IPS DF 4.7 (cell line): ENCODE data around the gene RAB14.
A peak's percentile ranks its signal among the peaks of the same experiment; 100 is the strongest.
"Not testable (repeated sequence)": the region's sequence is repeated elsewhere in the genome, so short reads cannot be mapped to it uniquely, and the experiment has no call there.

Source experiments
- DNase-seq: peaks from one replicate; pipeline ENCODE4 v3.0.0-alpha.2; 2013; ENCODE audit warnings: low spot score; ENCODE audit errors: extremely low read depth

Gene RAB14

DNA sequence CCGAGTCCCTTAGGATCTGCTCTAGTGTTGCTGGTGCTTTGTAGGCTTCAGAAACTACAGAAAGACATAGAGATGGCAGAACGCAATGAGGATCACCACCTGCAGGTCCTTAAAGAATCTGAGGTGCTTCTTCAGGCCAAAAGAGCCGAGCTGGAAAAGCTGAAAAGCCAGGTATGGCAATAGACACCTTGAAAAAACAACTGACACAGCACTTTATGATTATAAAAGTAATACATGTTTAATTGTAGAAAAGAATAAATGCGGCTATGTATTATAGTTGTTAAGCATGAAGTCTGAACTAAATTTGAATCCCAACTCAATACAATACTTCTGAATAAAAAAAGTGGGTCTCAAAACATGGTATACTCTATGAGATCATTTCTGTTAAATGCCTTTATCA, 43.7 kb downstream of the RAB14 start:
- DNase-seq: no peak

DNA sequence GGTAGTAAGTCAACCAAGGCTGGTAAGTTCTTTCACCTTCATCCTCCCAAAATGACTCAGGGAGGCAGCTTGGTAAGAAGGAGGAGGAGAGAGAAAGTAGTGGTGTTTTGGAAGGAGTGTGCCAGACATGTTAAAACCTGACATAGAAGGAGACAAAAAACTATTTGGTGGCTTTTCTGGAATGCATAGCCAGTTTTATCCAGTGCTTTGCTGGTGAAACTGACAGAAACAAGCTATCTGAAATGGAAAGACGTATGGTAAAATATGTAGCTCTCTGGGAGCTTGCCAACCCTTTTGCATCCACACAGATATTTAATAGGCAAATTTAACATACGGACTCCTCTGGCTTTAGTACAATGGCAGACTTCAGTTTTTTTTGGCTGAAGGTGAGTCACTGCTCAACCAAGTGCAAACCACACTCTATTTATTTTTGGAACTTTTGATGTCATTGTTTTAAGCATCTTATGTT, 45.4 kb downstream of the RAB14 start:
- DNase-seq: no peak

DNA sequence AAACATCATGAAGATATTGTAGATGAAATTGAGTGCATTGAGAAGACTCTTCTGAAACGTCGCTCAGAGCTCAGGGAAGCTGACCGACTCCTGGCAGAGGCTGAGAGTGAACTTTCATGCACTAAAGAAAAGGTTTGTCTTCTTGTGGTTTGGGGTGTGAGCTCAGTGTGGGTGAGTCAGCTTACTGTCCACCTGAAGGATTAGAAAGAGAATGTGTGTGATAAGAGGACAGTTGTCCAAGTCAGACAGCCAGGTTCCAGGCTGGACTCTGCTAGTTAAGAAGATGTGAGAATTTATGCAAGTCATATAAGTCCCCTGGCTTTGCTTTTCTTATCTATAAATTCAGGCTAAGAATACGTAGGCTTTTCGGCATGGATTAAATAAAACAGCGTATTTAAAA, 46.9 kb downstream of the RAB14 start:
- DNase-seq: no peak

DNA sequence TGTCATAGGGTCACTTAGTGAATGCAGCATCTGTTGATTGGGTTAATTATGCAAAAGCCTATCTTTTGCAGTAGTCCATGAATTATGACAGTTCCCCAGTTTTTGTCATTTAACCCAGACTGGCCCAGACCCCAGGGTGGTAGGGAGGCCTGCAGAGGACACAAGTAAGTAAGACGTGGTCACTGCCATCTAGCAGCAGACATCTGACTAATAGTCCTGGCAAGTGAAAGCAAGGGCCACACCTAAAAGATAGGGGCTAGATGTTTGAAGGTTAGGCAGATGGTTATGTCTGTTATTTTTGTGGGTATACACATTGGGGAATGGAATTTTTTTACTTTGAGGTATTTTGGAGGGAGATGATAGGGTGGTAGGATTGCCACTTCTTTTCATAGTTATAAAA, 48.0 kb downstream of the RAB14 start:
- DNase-seq: no peak

DNA sequence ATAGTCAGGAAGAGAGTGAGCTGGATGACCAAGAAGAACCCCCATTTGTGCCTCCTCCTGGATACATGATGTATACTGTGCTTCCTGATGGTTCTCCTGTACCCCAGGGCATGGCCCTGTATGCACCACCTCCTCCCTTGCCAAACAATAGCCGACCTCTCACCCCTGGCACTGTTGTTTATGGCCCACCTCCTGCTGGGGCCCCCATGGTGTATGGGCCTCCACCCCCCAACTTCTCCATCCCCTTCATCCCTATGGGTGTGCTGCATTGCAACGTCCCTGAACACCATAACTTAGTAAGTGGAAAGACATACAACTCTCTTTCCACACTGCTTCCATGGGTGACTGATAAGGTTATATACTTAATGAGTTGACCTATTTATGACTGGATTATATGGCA, 51.5 kb downstream of the RAB14 start:
- DNase-seq: no peak

DNA sequence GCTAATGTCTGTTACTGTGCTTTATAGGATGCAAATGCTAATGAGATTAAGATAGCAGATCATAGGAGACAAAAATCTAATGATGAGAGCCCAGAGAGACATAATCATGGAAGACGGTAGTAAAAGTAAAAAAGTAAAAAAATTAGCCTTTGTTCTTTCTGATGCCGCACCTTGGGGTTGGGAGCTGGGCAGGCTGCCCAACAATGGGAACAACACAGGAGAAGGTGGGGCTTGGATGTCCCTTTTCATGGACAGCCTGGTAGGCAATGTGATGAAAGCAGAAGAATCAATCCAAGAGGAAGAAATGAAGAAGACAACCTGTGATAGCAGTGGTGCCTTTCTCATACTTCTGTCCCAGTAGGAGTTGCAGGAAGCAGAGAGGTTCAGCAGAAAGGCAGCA, 57.2 kb downstream of the RAB14 start:
- no peak for DNase-seq

DNA sequence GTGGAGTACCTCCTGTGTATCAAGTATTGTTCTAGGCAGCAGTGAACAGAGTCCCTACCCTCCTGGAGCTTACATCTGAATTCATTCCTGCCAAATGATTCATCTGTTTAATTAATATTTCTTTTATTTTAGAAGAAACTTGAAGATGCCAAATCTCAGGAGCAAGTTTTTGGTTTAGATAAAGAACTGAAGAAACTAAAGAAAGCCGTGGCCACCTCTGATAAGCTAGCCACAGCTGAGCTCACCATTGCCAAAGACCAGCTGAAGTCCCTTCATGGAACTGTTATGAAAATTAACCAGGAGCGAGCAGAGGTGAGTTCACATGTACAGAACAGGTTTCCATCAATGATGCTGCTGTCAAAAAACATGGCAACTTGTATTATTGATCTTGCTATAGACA, 57.9 kb downstream of the RAB14 start:
- no peak for DNase-seq

DNA sequence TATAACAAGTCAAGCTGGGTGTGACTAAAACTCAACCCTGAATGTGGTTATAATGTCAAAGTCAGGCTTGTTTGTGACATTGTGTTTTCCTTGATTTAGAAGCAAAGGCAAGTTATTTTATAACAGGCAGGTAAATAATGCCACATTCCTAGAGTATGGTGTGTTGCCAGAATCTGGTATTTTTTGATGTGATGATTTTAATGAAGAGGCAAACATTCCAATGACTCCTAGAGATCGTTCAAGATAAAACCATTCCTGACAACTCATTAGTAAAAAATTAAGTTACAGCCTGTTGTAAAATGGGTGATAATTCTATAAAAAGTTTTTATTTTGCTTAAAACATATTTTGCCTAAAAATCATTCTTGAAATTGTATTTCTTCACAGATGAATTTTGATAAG, 60.0 kb downstream of the RAB14 start:
- DNase-seq: no peak

DNA sequence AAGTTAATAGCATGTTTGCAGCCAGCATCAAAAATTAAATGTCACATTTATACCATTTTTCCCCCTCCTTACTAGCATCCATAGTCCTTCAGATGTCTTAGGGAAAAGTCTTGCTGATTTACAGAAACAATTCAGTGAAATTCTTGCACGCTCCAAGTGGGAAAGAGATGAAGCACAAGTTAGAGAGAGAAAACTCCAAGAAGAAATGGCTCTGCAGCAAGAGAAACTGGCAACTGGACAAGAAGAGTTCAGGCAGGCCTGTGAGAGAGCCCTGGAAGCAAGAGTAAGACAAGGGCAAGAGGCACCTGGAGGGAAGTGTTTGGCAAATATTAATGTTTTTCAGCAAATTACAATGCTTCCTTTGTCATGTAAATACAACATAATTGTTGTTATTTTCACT, 60.4 kb downstream of the RAB14 start:
- no peak for DNase-seq

DNA sequence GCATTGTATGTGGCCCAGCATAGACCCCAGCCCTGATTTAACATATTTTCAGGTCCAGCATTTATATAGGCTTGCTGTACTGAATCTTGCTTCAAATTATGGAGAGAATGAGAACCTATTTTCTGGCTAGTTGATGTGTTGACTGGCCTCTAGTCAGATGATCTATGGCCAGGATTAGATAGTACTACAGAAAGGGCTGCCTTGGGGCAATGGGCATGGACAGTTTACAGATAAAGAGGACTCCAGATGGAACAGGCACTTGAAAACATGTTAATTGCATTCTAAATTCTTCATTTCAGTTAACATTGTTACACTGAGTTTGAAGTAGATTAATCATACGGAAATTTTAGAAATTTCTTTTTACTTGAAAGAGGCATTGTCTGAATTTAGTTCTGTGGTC, 61.5 kb downstream of the RAB14 start:
- DNase-seq: no peak

DNA sequence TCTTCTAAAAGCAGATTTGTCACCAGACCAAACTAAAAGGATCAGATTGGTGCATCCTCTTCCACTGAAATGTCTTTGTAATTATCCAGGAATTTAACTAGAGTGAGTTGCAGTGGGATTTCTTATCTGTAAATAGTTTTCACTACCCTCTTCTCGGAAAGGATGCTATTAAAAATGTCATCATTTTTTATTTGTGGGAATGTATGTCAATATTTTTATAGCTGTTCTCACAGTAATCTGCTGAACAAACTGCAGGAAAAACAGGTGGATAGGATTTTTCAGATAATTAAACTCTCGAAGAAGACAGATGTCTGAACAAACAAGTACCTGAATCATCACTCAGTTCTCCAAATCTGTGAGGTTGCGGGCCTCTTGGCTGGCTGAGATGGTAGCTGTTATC, 62.7 kb downstream of the RAB14 start:
- no peak for DNase-seq

DNA sequence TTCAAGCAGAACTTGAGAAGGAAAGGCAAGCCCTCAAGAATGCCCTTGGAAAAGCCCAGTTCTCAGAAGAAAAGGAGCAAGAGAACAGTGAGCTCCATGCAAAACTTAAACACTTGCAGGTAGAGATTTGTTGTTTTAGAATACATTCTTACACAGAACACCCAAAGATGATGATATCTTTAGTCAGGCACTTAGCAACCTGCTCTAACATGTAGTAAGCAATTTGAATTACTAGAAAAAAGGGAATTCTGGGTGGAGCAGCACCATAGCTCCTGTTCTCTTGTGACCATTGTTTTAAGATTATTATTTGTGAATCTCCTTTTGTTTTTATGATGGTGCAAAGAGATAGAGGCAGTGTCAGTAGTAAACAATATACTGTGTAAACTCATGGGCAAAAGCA, 63.1 kb downstream of the RAB14 start:
- no peak for DNase-seq

DNA sequence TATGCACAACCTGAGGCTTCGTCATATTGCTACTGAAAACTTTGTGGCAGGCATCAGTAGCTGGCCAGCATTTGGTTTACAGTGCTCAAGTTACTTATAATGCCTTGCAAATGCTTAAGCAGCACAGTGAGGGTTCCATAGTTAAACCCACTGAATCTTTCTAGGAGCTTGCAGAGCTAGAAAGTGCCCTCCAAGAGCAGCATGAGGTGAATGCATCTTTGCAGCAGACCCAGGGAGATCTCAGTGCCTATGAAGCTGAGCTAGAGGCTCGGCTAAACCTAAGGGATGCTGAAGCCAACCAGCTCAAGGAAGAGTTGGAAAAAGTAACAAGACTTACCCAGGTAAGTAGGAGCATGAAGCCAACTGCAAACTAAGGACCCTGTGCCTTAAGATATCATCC, 66.0 kb downstream of the RAB14 start:
- DNase-seq: no peak

DNA sequence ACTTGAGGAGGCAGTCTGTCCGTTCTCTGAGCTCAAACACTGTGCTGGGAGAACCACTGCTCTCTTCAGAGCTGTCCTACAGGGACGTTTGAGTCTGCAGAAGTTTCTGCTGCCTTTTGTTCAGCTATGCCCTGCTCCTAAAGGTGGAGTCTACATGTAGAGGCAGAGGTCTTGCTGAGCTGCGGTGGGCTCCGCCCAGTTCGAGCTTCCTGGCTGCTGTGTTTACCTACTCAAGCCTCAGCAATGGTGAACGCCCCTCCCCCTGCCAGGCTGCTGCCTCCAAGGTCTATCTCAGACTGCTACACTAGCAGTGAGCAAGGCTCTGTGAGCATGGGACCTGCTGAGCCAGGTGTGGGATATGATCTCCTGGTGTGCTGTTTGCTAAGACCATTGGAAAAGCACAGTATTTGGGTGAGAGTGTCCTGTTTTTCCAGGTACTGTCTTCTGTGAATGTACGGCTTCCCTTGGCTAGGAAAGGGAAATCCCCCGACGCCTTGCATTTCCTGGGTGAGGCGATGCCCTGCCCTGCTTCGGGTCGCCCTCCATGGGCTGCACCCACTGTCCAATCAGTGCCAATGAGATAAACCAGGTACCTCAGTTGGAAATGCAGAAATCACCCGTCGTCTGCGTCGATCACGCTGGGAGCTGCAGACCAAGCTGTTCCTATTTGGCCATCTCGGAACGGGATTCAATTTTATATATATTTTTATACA, 68.4 kb downstream of the RAB14 start:
- DNase-seq: peak; percentile 25

DNA sequence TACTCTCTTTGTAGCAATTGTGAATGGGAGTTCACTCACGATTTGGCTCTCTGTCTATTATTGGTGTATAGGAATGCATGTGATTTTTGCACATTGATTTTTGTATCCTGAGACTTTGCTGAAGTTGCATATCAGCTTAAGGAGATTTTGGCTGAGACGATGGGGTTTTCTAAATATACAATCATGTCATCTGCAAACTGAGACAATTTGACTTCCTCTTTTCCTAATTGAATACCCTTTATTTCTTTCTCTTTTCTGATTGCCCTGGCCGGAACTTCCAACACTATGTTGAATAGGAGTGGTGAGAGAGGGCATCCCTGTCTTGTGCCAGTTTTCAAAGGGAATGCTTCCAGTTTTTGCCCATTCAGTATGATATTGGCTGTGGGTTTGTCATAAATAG, 72.3 kb downstream of the RAB14 start:
- not testable (repeated sequence) for DNase-seq
